Fibroblast of lung (primary cell): ENCODE results near the gene ATP1B1. TPM values are rescaled to one million over a fixed set of nuclear protein-coding genes. Genes with fewer than 3 reads are reported as not detected.
A peak's percentile ranks its signal among the peaks of the same experiment; 100 is the strongest.

Source experiments
- DNase-seq, 2 donors: peaks; one replicate each; pipeline versions ENCODE4 v3.0.0 to v3.0.0-alpha.2; 2010; ENCODE audit warnings: low read depth in 2 of 2
- H2AFZ ChIP-seq: 2 replicates; pipeline ENCODE4 v1.5.1; 2012; ENCODE audit warnings: low read length, control low read depth, inconsistent platforms
- H3K27ac ChIP-seq: 2 replicates; pipeline ENCODE4 v1.5.1; 2011; ENCODE audit warnings: low read length, control low read depth; ENCODE audit not compliant: insufficient read depth
- H3K27me3 ChIP-seq: 2 replicates; pipeline ENCODE4 v1.5.1; 2011; ENCODE audit warnings: mild to moderate bottlenecking, low read length; ENCODE audit not compliant: control insufficient read depth, insufficient read depth
- H3K36me3 ChIP-seq: 2 replicates; pipeline ENCODE4 v1.5.1; 2011; ENCODE audit warnings: low read length; ENCODE audit not compliant: control insufficient read depth, insufficient read depth
- H3K4me1 ChIP-seq: 2 replicates; pipeline ENCODE4 v1.5.1; 2011; ENCODE audit warnings: low read length; ENCODE audit not compliant: control insufficient read depth, insufficient read depth; ENCODE audit errors: extremely low read depth
- H3K4me2 ChIP-seq: 2 replicates; pipeline ENCODE4 v1.5.1; 2011; ENCODE audit warnings: low read length, control low read depth; ENCODE audit not compliant: insufficient read depth; ENCODE audit errors: extremely low read depth
- H3K4me3 ChIP-seq, 4 experiments: fragments of 200-600 bp in 1 of 4; sonication (generic) in 1 of 4; replicated peaks in 1 of 4; 2 replicates each; pipeline ENCODE4 v1.5.1; 2011 to 2016; ENCODE audit warnings: low read length in 4 of 4, low read depth in 3 of 4, mild to moderate bottlenecking in 3 of 4, control low read depth in 2 of 4, inconsistent platforms in 1 of 4, mixed read lengths in 1 of 4; ENCODE audit not compliant: insufficient read depth in 1 of 4; ENCODE audit errors: control extremely low read depth in 1 of 4
- H3K79me2 ChIP-seq: 2 replicates; pipeline ENCODE4 v1.5.1; 2012; ENCODE audit warnings: mild to moderate bottlenecking, low read length, inconsistent platforms; ENCODE audit not compliant: control insufficient read depth, insufficient read depth
- H3K9ac ChIP-seq: 2 replicates; pipeline ENCODE4 v1.5.1; 2011; ENCODE audit warnings: mild to moderate bottlenecking, low read length, control low read depth; ENCODE audit not compliant: insufficient read depth
- H3K9me3 ChIP-seq: 2 replicates; pipeline ENCODE4 v1.5.1; 2012; ENCODE audit warnings: low read depth, low read length; ENCODE audit not compliant: control insufficient read depth, insufficient read depth
- H4K20me1 ChIP-seq: 2 replicates; pipeline ENCODE4 v1.5.1; 2011; ENCODE audit warnings: low read length; ENCODE audit not compliant: control insufficient read depth, insufficient read depth; ENCODE audit errors: extremely low read depth
- EZH2 ChIP-seq: IDR thresholded peaks from 2 replicates; pipeline ENCODE4 v1.5.1; 2012; ENCODE audit warnings: low read length, control low read depth, mild to moderate bottlenecking; ENCODE audit errors: missing control alignments
- polyA plus RNA-seq, 2 donors: library from polyadenylated mRNA; depleted of rRNA in 1 of 2; stranded (reverse) in 1 of 2; unstranded in 1 of 2; fragments of >200 nt; gene quantifications; 2 replicates each; pipeline ENCODE4 v1.2.1, GENCODE V29; 2011 to 2012; ENCODE audit warnings: missing spikeins in 1 of 2
- total RNA-seq: library from RNA; depleted of rRNA; stranded (reverse); fragments of >200 nt; gene quantifications from 2 replicates; pipeline ENCODE4 v1.2.1, GENCODE V29; 2014
- TF ChIP-seq, protein P1 (sequence below), 2 donors: IDR thresholded peaks in 1 of 2; conservative IDR thresholded peaks in 1 of 2; 1 replicate in 1 of 2; 2 replicates in 1 of 2; pipeline ENCODE4 v1.5.1; 2011 to 2012; ENCODE audit warnings: low read length in 2 of 2, control low read depth in 1 of 2, inconsistent platforms in 1 of 2, low read depth in 1 of 2, mild to moderate bottlenecking in 1 of 2

ATP1B1 gene
- total and polyA plus RNA-seq, 2 donors (not counting 1 experiment from before 2014, with no cell fraction given), result 21.1 to 37.9 TPM

GRCh38 chr1:169086603-169087455 lies 19.7 kb upstream of the ATP1B1 start:
- TF ChIP-seq, protein P1, sequence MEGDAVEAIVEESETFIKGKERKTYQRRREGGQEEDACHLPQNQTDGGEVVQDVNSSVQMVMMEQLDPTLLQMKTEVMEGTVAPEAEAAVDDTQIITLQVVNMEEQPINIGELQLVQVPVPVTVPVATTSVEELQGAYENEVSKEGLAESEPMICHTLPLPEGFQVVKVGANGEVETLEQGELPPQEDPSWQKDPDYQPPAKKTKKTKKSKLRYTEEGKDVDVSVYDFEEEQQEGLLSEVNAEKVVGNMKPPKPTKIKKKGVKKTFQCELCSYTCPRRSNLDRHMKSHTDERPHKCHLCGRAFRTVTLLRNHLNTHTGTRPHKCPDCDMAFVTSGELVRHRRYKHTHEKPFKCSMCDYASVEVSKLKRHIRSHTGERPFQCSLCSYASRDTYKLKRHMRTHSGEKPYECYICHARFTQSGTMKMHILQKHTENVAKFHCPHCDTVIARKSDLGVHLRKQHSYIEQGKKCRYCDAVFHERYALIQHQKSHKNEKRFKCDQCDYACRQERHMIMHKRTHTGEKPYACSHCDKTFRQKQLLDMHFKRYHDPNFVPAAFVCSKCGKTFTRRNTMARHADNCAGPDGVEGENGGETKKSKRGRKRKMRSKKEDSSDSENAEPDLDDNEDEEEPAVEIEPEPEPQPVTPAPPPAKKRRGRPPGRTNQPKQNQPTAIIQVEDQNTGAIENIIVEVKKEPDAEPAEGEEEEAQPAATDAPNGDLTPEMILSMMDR (conservative IDR thresholded peaks at IDR 0.05 in 1 of 2, IDR thresholded peaks at IDR 0.05 in 1 of 2; ENCODE audit: low read depth in 1 of 2, low read length in 2 of 2), result no peak
- TF ChIP-seq EZH2, result no peak
- H3K9ac ChIP-seq, result no peak overlapping the region
- no peaks in the 10 kb centered on the region for H3K4me1 ChIP-seq
- H3K36me3 ChIP-seq, result no peaks in the 10 kb centered on the region
- no peak overlapping the region for H3K27ac ChIP-seq
- no peak overlapping the region for H3K4me3 ChIP-seq
- H3K4me2 ChIP-seq, result no peak overlapping the region
- H2AFZ ChIP-seq, result no peak overlapping the region
- no peaks in the 10 kb centered on the region for H4K20me1 ChIP-seq
- H3K27me3 ChIP-seq, result no peaks in the 10 kb centered on the region
- H3K79me2 ChIP-seq, result no peaks in the 10 kb centered on the region
- no peaks in the 10 kb centered on the region for H3K9me3 ChIP-seq
- DNase-seq, result peak; percentile 21 to 58

DNA sequence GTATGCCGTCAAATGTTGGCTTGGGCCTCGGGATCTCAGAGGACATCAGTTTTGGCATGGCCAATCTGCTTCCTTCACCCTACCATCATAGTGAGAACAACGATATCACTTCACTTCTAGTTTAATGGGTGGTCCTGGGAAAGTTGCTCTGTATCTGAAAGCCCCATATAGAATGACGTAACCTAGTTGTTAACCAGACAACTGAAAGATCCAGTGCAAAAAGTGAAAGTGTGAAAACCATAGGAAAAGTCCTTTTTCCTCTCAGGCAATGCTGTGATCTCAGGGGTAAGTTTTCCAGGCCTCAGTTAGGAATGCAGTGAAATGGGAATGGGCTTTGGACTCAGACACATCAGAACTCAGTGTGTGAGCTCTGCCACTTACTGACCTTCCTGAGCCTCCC lies 18.6 kb upstream of the ATP1B1 start:
- no peaks in the 10 kb centered on the region for H3K4me1 ChIP-seq
- no peak overlapping the region for H2AFZ ChIP-seq
- no peak overlapping the region for H3K4me3 ChIP-seq
- no peak overlapping the region for H3K27ac ChIP-seq
- no peaks in the 10 kb centered on the region for H3K79me2 ChIP-seq
- no peaks in the 10 kb centered on the region for H4K20me1 ChIP-seq
- no peaks in the 10 kb centered on the region for H3K36me3 ChIP-seq
- H3K27me3 ChIP-seq, result no peaks in the 10 kb centered on the region
- no peak for DNase-seq
- H3K4me2 ChIP-seq, result no peak overlapping the region
- no peak for TF ChIP-seq EZH2
- TF ChIP-seq, protein P1 (conservative IDR thresholded peaks at IDR 0.05 in 1 of 2, IDR thresholded peaks at IDR 0.05 in 1 of 2; ENCODE audit: low read depth in 1 of 2, low read length in 2 of 2), result no peak
- no peaks in the 10 kb centered on the region for H3K9me3 ChIP-seq
- no peak overlapping the region for H3K9ac ChIP-seq

DNA sequence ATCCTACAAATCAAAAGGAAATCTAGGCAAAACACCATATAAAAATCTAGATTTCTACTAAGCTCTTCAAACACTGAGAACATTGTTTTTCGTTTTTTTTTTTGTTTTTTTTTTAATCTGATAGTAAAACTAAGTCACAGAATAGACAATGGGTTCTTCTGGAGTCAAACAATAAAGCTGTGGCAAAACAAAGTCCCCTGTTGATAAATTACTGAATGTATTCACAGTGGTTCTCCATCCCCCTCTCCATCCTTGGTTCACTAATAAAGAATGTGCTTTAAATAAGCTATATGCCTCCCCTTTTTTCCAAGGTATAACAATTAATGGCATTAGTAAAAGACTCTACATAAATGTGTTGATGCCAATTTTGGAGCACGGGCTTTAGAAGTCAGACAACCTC lies 16.7 kb upstream of the ATP1B1 start:
- H3K9me3 ChIP-seq, result no peaks in the 10 kb centered on the region
- H3K4me2 ChIP-seq, result no peak overlapping the region
- no peak overlapping the region for H2AFZ ChIP-seq
- TF ChIP-seq, protein P1 (conservative IDR thresholded peaks at IDR 0.05 in 1 of 2, IDR thresholded peaks at IDR 0.05 in 1 of 2; ENCODE audit: low read depth in 1 of 2, low read length in 2 of 2), result no peak
- TF ChIP-seq EZH2, result no peak
- DNase-seq, result no peak
- H3K36me3 ChIP-seq, result no peaks in the 10 kb centered on the region
- no peaks in the 10 kb centered on the region for H3K4me1 ChIP-seq
- no peak overlapping the region for H3K4me3 ChIP-seq
- no peaks in the 10 kb centered on the region for H4K20me1 ChIP-seq
- H3K27ac ChIP-seq, result no peak overlapping the region
- H3K27me3 ChIP-seq, result no peaks in the 10 kb centered on the region
- H3K79me2 ChIP-seq, result no peaks in the 10 kb centered on the region
- no peak overlapping the region for H3K9ac ChIP-seq
